WTC11 (cell line): ENCODE data around the gene SMYD1.

ENCODE experiments used
- CREM ChIP-seq: sonication (generic); formaldehyde crosslinking; IDR thresholded peaks from 2 replicates; pipeline ENCODE4 v1.8.1; 2022; ENCODE audit warnings: mild to moderate bottlenecking, missing genetic modification reagents, moderate library complexity
- KAT7 ChIP-seq: sonication (generic); formaldehyde crosslinking; IDR thresholded peaks from 2 replicates; pipeline ENCODE4 v1.8.1; 2023; ENCODE audit warnings: missing genetic modification reagents, mild to moderate bottlenecking, borderline replicate concordance
- NFE2L1 ChIP-seq: sonication (generic); formaldehyde crosslinking; IDR thresholded peaks from 2 replicates; pipeline ENCODE4 v1.8.1; 2023; ENCODE audit warnings: missing genetic modification reagents
- NR2C2 ChIP-seq: sonication (generic); formaldehyde crosslinking; IDR thresholded peaks from 2 replicates; pipeline ENCODE4 v1.8.0; 2022; ENCODE audit warnings: mild to moderate bottlenecking, missing genetic modification reagents
- TEAD4 ChIP-seq: sonication (generic); formaldehyde crosslinking; IDR thresholded peaks from 2 replicates; pipeline ENCODE4 v1.8.0; 2022; ENCODE audit warnings: mild to moderate bottlenecking, missing genetic modification reagents
- ZNF423 ChIP-seq: fragments of 250-450 bp; sonication (Bioruptor Pico); IDR thresholded peaks from 2 replicates; pipeline ENCODE4 v2.1.2; 2022; ENCODE audit warnings: mild to moderate bottlenecking, moderate library complexity
- TF ChIP-seq, protein P1 (sequence below): fragments of 200-600 bp; IDR thresholded peaks from 2 replicates; pipeline ENCODE4 v1.8.0; 2022; ENCODE audit warnings: antibody characterized with exemption
- TF ChIP-seq, protein P2 (sequence below): sonication (generic); formaldehyde crosslinking; IDR thresholded peaks from 2 replicates; pipeline ENCODE4 v1.8.1; 2023; ENCODE audit warnings: mild to moderate bottlenecking, moderate library complexity, missing genetic modification reagents
- TF ChIP-seq, protein P3 (sequence below): sonication (generic); formaldehyde crosslinking; IDR thresholded peaks from 2 replicates; pipeline ENCODE4 v1.8.0; 2022; ENCODE audit warnings: mild to moderate bottlenecking, missing genetic modification reagents
- TF ChIP-seq, protein P4 (sequence below): sonication (generic); formaldehyde crosslinking; IDR thresholded peaks from 2 replicates; pipeline ENCODE4 v1.8.0; 2022; ENCODE audit warnings: mild to moderate bottlenecking, missing genetic modification reagents
- TF ChIP-seq, protein P5 (sequence below): sonication (generic); formaldehyde crosslinking; IDR thresholded peaks from 2 replicates; pipeline ENCODE4 v1.8.1; 2023; ENCODE audit warnings: mild to moderate bottlenecking, missing genetic modification reagents, moderate library complexity
- TF ChIP-seq, protein P6 (sequence below): fragments of 250-450 bp; sonication (Bioruptor Pico); IDR thresholded peaks from 2 replicates; pipeline ENCODE4 v2.1.2; 2022; ENCODE audit warnings: mild to moderate bottlenecking, moderate library complexity
- TF ChIP-seq, protein P7 (sequence below): sonication (generic); formaldehyde crosslinking; IDR thresholded peaks from 2 replicates; pipeline ENCODE4 v1.8.1; 2022; ENCODE audit warnings: missing genetic modification reagents, borderline replicate concordance

DNA sequence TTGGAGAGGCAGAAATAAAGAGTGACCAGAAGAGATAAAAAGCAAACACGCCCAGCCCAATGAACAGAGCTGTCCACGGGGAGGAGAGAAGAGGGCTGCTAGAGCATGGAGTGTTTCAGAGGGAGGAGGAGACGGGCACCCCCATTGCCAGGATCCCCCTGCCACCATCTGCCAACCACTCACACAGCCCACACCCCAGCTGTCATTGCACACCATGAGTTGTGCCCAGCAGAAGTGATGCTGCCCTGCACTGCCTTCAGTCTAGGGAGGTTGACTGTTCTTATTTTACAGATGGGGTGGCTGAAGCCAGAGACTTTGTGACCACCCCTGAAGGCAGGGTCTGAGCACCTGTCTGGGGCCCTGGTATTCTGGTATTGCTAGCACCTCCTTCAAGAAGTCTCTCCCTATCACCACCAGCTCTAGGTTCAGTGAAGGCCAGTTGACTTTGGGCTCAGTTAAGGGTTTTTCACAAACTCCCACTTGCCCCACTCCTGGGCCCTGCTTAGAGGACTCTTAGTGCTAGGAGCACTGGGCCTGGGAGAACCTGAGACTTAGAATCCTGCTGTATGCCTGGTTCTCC lies 57.8 kb downstream of the SMYD1 start:
- TF ChIP-seq, protein P1, sequence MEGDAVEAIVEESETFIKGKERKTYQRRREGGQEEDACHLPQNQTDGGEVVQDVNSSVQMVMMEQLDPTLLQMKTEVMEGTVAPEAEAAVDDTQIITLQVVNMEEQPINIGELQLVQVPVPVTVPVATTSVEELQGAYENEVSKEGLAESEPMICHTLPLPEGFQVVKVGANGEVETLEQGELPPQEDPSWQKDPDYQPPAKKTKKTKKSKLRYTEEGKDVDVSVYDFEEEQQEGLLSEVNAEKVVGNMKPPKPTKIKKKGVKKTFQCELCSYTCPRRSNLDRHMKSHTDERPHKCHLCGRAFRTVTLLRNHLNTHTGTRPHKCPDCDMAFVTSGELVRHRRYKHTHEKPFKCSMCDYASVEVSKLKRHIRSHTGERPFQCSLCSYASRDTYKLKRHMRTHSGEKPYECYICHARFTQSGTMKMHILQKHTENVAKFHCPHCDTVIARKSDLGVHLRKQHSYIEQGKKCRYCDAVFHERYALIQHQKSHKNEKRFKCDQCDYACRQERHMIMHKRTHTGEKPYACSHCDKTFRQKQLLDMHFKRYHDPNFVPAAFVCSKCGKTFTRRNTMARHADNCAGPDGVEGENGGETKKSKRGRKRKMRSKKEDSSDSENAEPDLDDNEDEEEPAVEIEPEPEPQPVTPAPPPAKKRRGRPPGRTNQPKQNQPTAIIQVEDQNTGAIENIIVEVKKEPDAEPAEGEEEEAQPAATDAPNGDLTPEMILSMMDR, result no peak
- TF ChIP-seq, protein P2, sequence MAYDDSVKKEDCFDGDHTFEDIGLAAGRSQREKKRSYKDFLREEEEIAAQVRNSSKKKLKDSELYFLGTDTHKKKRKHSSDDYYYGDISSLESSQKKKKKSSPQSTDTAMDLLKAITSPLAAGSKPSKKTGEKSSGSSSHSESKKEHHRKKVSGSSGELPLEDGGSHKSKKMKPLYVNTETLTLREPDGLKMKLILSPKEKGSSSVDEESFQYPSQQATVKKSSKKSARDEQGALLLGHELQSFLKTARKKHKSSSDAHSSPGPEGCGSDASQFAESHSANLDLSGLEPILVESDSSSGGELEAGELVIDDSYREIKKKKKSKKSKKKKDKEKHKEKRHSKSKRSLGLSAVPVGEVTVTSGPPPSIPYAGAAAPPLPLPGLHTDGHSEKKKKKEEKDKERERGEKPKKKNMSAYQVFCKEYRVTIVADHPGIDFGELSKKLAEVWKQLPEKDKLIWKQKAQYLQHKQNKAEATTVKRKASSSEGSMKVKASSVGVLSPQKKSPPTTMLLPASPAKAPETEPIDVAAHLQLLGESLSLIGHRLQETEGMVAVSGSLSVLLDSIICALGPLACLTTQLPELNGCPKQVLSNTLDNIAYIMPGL (CRISPR knock-in tag), result no peak
- no peak for TF ChIP-seq NFE2L1 (CRISPR knock-in tag)
- TF ChIP-seq ZNF423 (CRISPR knock-in tag), result no peak
- TF ChIP-seq, protein P3, sequence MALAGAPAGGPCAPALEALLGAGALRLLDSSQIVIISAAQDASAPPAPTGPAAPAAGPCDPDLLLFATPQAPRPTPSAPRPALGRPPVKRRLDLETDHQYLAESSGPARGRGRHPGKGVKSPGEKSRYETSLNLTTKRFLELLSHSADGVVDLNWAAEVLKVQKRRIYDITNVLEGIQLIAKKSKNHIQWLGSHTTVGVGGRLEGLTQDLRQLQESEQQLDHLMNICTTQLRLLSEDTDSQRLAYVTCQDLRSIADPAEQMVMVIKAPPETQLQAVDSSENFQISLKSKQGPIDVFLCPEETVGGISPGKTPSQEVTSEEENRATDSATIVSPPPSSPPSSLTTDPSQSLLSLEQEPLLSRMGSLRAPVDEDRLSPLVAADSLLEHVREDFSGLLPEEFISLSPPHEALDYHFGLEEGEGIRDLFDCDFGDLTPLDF, result no peak
- TF ChIP-seq, protein P4, sequence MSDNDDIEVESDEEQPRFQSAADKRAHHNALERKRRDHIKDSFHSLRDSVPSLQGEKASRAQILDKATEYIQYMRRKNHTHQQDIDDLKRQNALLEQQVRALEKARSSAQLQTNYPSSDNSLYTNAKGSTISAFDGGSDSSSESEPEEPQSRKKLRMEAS (CRISPR knock-in tag), result no peak
- TF ChIP-seq, protein P5, sequence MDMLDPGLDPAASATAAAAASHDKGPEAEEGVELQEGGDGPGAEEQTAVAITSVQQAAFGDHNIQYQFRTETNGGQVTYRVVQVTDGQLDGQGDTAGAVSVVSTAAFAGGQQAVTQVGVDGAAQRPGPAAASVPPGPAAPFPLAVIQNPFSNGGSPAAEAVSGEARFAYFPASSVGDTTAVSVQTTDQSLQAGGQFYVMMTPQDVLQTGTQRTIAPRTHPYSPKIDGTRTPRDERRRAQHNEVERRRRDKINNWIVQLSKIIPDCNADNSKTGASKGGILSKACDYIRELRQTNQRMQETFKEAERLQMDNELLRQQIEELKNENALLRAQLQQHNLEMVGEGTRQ (CRISPR knock-in tag), result no peak
- TF ChIP-seq TEAD4 (CRISPR knock-in tag), result no peak
- TF ChIP-seq CREM (CRISPR knock-in tag), result no peak
- TF ChIP-seq, protein P6, sequence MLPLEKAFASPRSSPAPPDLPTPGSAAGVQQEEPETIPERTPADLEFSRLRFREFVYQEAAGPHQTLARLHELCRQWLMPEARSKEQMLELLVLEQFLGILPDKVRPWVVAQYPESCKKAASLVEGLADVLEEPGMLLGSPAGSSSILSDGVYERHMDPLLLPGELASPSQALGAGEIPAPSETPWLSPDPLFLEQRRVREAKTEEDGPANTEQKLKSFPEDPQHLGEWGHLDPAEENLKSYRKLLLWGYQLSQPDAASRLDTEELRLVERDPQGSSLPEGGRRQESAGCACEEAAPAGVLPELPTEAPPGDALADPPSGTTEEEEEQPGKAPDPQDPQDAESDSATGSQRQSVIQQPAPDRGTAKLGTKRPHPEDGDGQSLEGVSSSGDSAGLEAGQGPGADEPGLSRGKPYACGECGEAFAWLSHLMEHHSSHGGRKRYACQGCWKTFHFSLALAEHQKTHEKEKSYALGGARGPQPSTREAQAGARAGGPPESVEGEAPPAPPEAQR, result no peak
- TF ChIP-seq, protein P7, sequence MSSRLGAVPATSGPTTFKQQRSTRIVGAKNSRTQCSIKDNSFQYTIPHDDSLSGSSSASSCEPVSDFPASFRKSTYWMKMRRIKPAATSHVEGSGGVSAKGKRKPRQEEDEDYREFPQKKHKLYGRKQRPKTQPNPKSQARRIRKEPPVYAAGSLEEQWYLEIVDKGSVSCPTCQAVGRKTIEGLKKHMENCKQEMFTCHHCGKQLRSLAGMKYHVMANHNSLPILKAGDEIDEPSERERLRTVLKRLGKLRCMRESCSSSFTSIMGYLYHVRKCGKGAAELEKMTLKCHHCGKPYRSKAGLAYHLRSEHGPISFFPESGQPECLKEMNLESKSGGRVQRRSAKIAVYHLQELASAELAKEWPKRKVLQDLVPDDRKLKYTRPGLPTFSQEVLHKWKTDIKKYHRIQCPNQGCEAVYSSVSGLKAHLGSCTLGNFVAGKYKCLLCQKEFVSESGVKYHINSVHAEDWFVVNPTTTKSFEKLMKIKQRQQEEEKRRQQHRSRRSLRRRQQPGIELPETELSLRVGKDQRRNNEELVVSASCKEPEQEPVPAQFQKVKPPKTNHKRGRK (CRISPR knock-in tag), result no peak
- TF ChIP-seq NR2C2 (CRISPR knock-in tag), result no peak
- TF ChIP-seq KAT7 (CRISPR knock-in tag), result no peak
